Gastrocnemius medialis (tissue), 4 donors: ENCODE data around the gene LIMS3.
"Not testable (repeated sequence)": the region's sequence is repeated elsewhere in the genome, so short reads cannot be mapped to it uniquely, and the experiment has no call there.

Experiments used
- CTCF ChIP-seq, 5 experiments: fragments of 450-650 bp in 3 of 5; fragments of 200-600 bp in 2 of 5; sonication (generic) in 2 of 5; IDR thresholded peaks in 4 of 5; conservative IDR thresholded peaks in 1 of 5; 1 replicate in 4 of 5; 2 replicates in 1 of 5; pipeline ENCODE4 v1.5.1; 2016 to 2019; ENCODE audit warnings: antibody characterized with exemption in 5 of 5, mild to moderate bottlenecking in 3 of 5, moderate library complexity in 3 of 5
- POLR2A ChIP-seq, 2 donors: fragments of 450-650 bp; IDR thresholded peaks; one replicate each; pipeline ENCODE4 v1.6.1; 2017; ENCODE audit warnings: antibody characterized with exemption in 2 of 2, mild to moderate bottlenecking in 2 of 2, moderate library complexity in 2 of 2

- not testable (repeated sequence) for TF ChIP-seq CTCF (IDR thresholded peaks at IDR 0.05 in 4 of 5, conservative IDR thresholded peaks at IDR 0.05 in 1 of 5); POLR2A (IDR thresholded peaks at IDR 0.05)
Measured at GRCh38 chr2:109876625-109877024, 21.9 kb upstream of the LIMS3 start.
